GOT3 (cell line): ENCODE data around the gene EOLA1.
"Not testable (repeated sequence)": the region's sequence is repeated elsewhere in the genome, so short reads cannot be mapped to it uniquely, and the experiment has no call there.

Experiments
- DNase-seq: peaks from one replicate; lab custom pipeline; 2025; ENCODE audit warnings: mixed read lengths; lab: John Stamatoyannopoulos, UW

Gene EOLA1

GRCh38 chrX:149545545-149546543 is 5.0 kb downstream of the EOLA1 start:
- DNase-seq: not testable (repeated sequence)

- DNase-seq: not testable (repeated sequence)
These were observed 6.2 kb downstream of the EOLA1 start for GRCh38 chrX:149546962-149547361.

GRCh38 chrX:149547782-149548181 is 7.0 kb downstream of the EOLA1 start:
- not testable (repeated sequence) for DNase-seq

GRCh38 chrX:149549701-149550100 is 8.9 kb downstream of the EOLA1 start, which contains the start of gene HSFX3:
Gene HSFX3, minus strand, starts transcription at chrX:149549924. Its CDS starts 72 bp downstream, at chrX:149549852.
- not testable (repeated sequence) for DNase-seq

- DNase-seq: not testable (repeated sequence)
These were observed 9.6 kb downstream of the EOLA1 start for GRCh38 chrX:149550454-149550853.

- DNase-seq: not testable (repeated sequence)
These were observed 10.6 kb downstream of the EOLA1 start for GRCh38 chrX:149551245-149551938.

- DNase-seq: not testable (repeated sequence)
These were observed 11.1 kb downstream of the EOLA1 start for GRCh38 chrX:149551939-149552248.

GRCh38 chrX:149555251-149555650 is 14.4 kb downstream of the EOLA1 start:
- not testable (repeated sequence) for DNase-seq

GRCh38 chrX:149563359-149563758 is 22.5 kb downstream of the EOLA1 start:
- DNase-seq: no peak

GRCh38 chrX:149567621-149568417 is 27.0 kb downstream of the EOLA1 start:
- no peak for DNase-seq

GRCh38 chrX:149568701-149569296 is 28.0 kb downstream of the EOLA1 start:
- DNase-seq: no peak

- no peak for DNase-seq
These were observed 29.0 kb downstream of the EOLA1 start for GRCh38 chrX:149569770-149570169.

GRCh38 chrX:149570668-149571067 is 29.9 kb downstream of the EOLA1 start:
- no peak for DNase-seq

GRCh38 chrX:149571770-149572169 is 31.0 kb downstream of the EOLA1 start:
- DNase-seq: no peak

- DNase-seq: no peak
These were observed 31.9 kb downstream of the EOLA1 start for GRCh38 chrX:149572743-149573142.

- DNase-seq: not testable (repeated sequence)
These were observed 32.6 kb downstream of the EOLA1 start for GRCh38 chrX:149573456-149573855.

GRCh38 chrX:149585631-149586030 is 44.8 kb downstream of the EOLA1 start:
- DNase-seq: not testable (repeated sequence)

- not testable (repeated sequence) for DNase-seq
These were observed 46.5 kb downstream of the EOLA1 start, which contains the start of gene MAGEA9B for GRCh38 chrX:149587359-149587758. Gene MAGEA9B, minus strand, starts transcription at chrX:149587459. Its CDS starts 4,280 bp downstream, at chrX:149583179.

- not testable (repeated sequence) for DNase-seq
These were observed 50.2 kb downstream of the EOLA1 start for GRCh38 chrX:149590993-149591392.

- not testable (repeated sequence) for DNase-seq
These were observed 54.4 kb downstream of the EOLA1 start, which contains the start of gene HSFX2 for GRCh38 chrX:149595214-149595613. Gene HSFX2, minus strand, starts transcription at chrX:149595314. Its CDS starts 614 bp downstream, at chrX:149594700.

GRCh38 chrX:149595943-149596342 is 55.1 kb downstream of the EOLA1 start:
- DNase-seq: not testable (repeated sequence)
